Mesodermal cell (in vitro differentiated cells): ENCODE results near the gene PRMT7.

Experiments
- H3K27ac ChIP-seq: 2 replicates; pipeline ENCODE4 v1.7.0; 2013; ENCODE audit warnings: mild to moderate bottlenecking, low read depth, low read length, moderate library complexity; ENCODE audit not compliant: severe bottlenecking
- H3K36me3 ChIP-seq: 2 replicates; pipeline ENCODE4 v1.7.1; 2013; ENCODE audit warnings: mild to moderate bottlenecking, low read length, moderate library complexity; ENCODE audit not compliant: control insufficient read depth, insufficient read depth
- H3K4me1 ChIP-seq: one replicate; pipeline ENCODE4 v1.7.1; 2013; ENCODE audit warnings: mild to moderate bottlenecking, low read length; ENCODE audit not compliant: insufficient read depth, control insufficient read depth, poor library complexity, severe bottlenecking
- H3K4me3 ChIP-seq: 2 replicates; pipeline ENCODE4 v1.7.0; 2013; ENCODE audit warnings: low read length, control low read depth, mild to moderate bottlenecking; ENCODE audit not compliant: insufficient read depth, poor library complexity, severe bottlenecking; ENCODE audit errors: extremely low read depth
- H3K9me3 ChIP-seq: 2 replicates; pipeline ENCODE4 v1.7.1; 2013; ENCODE audit warnings: mild to moderate bottlenecking, low read length, moderate library complexity; ENCODE audit not compliant: control insufficient read depth
- WGBS, 2 experiments: methylation state at CpG; one replicate each; pipeline ENCODE4 v1.1.5; 2013; ENCODE audit warnings: missing lambda C conversion rate in 2 of 2; ENCODE audit not compliant: insufficient coverage in 2 of 2; 5-methylcytosine and 5-hydroxymethylcytosine counted together

Gene PRMT7

DNA sequence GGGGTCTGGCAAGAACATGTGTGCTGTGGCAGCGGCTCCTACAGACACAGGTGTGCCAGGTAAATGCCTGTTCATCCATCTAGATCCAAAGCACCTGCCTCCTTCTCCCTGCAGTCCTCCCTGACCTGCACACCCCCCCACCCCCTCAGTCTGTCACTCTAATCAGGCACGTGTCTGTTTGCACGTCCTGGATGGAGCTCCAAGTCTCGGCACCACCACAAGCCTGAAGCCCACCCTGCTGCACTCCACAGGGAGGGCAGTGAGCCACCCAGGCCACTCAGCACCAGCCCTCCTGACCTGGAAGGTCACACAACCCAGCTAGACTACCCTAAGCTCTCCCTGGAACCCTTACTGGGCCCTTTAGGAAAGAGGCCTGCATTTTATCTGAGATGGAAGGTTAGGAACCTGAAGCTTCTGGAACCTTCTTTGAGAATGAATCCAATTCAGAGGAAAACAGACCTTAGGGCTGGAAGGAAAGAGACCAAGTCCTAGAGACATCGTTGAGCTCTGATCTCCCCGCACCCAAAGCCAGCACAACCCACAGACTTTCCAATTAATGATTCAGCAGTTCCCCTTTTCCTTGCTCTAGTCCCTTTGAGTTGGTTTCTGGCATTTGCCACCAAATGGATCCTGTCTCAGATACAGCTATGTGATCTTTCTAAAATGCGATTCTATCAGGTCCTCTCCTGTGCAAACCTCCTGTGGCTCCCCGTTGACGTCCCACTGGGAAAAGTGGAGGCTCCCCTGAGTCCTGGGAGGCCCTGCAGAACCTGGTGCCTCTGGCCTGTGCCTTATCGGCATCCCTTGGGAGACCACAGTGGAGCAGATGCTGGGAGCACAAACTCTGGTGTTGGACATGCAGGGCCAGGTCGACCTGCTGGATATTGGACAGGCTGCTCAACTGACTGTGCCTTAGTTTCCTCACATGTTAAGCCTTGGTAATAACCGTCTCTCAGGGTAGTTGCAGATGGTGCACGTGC, 67.9 kb downstream of the PRMT7 start:
- Histone ChIP-seq H3K9me3 (no peaks in the 10 kb centered on the region), H3K27ac (no peak overlapping the region), H3K4me1 (no peaks in the 10 kb centered on the region), H3K4me3 (no peak overlapping the region), H3K36me3 (no peaks in the 10 kb centered on the region)
- 88 to 91% methylated on average over 12 to 13 of the region's 13 CpGs for WGBS, 2 experiments

DNA sequence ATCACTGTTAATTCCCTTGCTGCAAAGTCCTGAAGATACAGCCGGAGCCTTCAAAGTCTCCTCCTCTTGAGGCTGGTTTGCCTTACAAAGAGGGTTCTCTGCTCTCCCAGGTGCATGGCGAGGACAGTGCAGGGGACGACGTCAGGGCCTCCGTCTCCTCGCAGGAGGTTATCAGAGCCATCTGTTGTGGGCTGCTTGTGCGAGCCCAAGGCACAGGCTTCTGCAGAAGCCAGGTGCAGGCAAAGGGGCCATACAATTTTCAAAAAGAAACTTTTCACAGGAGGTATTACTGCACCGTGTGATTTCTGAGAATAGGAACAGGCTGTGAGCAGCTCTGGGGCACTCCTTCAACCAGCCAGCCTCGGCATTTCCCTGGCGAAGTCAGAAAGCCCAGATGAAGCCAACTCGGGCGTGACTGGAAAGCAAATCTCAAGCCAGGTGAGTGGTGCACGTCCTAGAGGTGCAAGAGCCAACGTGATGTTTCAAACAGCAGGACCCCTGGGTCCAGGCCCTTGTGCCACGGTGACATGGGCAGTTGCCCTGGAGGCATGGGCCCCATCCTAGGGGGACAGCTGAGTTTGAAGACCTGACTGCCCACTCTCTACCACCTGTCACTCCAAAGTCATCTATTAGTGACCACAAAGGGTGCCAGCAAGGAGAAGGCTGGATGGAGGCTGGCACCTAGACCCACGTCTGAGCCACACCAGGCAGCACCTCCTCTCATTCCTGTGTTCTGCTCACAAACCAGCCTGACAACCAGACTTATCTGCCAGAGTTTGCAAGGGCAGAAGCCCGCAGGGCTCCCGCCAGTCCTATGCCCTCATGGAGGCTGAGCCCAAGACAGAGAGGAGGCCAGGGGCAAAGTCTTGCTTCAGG, 68.9 kb downstream of the PRMT7 start:
- Histone ChIP-seq H3K4me1 (no peaks in the 10 kb centered on the region), H3K4me3 (no peak overlapping the region), H3K36me3 (no peaks in the 10 kb centered on the region), H3K9me3 (no peaks in the 10 kb centered on the region), H3K27ac (no peak overlapping the region)
- 89 to 92% methylated on average over 17 to 18 of the region's 18 CpGs for WGBS, 2 experiments

DNA sequence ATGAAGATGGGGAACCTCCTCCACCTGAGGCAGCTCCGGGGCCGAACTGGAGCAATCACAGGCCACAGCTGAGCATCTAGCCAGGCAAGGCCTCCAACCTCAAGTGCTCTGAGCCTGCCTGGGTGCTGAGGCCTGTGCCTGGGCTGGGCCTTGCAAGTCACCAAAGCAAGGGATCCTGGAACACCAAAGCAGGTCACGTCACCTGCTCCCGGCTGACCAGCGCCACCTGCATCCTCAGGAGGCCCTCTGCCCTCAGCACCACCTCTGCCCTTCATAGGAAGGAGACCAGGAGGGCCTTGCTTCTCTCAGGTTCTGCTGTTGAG, 69.5 kb downstream of the PRMT7 start:
- 80 to 95% methylated on average over 5 of the region's 5 CpGs for WGBS, 2 experiments
- no peak overlapping the region for H3K4me3 ChIP-seq
- no peaks in the 10 kb centered on the region for H3K4me1 ChIP-seq
- no peak overlapping the region for H3K27ac ChIP-seq
- no peaks in the 10 kb centered on the region for H3K36me3 ChIP-seq
- H3K9me3 ChIP-seq = no peaks in the 10 kb centered on the region

DNA sequence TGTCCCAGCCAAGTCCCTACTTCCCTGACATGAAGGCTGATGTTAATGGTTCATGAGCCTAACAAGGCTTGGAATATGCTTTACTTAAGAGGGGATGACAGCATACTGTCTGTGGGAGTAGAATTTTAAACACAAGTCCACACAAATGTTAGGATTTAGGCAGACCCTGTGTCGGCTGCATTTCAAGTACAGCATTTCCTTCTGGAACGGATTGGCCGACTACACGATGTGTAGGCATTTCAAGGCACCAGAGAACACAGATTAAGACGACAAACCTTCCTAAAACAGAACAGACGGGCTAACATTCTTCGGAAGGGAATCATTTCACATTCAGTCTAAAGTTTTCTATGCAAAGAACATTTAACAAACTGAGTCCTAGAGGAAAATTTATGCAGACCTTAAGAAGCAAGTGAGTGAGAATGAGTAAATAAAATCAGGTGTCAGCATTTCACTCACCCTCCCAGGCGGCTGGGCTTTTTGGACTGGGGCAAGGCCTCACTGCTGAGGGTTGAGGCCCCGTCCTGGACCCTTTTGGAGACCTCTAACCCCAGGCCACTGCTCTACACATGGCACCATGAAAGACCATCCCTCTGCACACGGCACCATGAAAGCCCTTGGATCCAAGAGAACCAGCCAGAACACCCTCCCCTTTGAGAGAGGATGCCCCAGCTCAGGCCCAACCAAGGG, 70.0 kb downstream of the PRMT7 start:
- 96 to 97% methylated on average over 8 of the region's 10 CpGs for WGBS, 2 experiments
- no peaks in the 10 kb centered on the region for H3K36me3 ChIP-seq
- no peaks in the 10 kb centered on the region for H3K4me1 ChIP-seq
- no peak overlapping the region for H3K27ac ChIP-seq
- no peaks in the 10 kb centered on the region for H3K9me3 ChIP-seq
- H3K4me3 ChIP-seq = no peak overlapping the region

DNA sequence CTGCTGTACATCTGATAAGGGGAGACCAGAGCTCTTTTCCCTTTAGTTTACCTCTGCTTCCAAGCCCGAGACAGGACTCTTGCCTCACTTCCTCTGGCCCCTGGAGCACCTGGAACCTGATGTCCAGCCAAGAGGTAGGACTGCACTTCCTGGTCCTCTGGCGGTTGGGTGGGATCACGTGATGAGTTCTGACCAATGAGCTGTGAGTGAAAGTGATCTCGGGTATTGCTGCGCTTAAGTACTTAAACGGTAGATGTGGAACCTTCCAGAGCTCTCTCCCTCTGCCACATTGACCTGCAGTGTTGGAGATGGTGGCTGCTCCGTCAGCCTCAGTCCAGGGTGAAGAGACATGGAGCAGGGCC, 70.5 kb downstream of the PRMT7 start:
- Histone ChIP-seq H3K36me3 (no peaks in the 10 kb centered on the region), H3K27ac (no peak overlapping the region), H3K9me3 (no peaks in the 10 kb centered on the region), H3K4me1 (no peaks in the 10 kb centered on the region), H3K4me3 (no peak overlapping the region)
- 92 to 97% methylated on average over 5 of the region's 7 CpGs for WGBS, 2 experiments

DNA sequence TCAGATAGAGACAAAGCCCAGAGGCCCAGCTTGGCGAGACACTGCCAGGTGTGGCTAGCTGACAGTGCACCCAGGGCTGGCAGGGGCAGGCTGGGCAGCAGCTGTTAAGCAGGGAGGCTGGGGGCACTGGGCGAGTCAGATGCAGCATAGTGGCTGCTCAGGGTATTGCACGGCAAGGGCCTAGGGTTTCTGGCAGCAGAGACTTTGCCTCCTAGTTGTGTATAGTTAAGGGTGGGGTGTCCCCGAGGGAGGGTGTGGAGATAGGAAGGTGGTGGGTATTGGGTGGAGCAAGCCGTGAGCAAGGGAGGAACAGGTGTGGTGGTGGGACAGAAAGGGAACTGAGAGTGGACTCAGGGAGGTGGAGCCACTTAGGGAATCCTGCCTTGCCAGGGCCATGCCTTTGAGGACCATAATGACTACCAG, 71.5 kb downstream of the PRMT7 start:
- Histone ChIP-seq H3K4me1 (no peaks in the 10 kb centered on the region), H3K9me3 (no peaks in the 10 kb centered on the region), H3K36me3 (no peaks in the 10 kb centered on the region), H3K27ac (no peak overlapping the region), H3K4me3 (no peak overlapping the region)
- WGBS, 2 experiments = 79 to 92% methylated on average over 5 of the region's 5 CpGs

DNA sequence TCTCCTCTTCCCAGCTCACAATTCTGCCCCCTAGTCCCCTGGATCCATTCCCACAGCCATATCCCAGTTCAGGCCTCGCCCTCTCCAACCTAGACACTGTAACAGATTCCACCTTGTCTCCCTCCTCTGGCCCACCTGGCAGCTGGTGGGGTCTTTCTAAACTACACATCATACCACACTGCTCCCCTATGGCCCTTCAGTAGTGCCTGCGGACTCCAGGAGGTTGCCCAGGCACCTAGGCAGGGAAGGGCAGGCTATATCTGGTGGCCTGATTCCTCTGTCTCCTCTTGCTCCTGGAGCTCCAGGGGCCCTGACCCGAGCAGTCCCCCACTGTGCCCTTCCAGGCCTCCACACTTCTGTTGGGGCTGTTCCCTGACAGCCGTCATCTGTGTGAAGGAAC, 73.0 kb downstream of the PRMT7 start:
- Histone ChIP-seq H3K36me3 (no peaks in the 10 kb centered on the region), H3K4me1 (no peaks in the 10 kb centered on the region), H3K4me3 (no peak overlapping the region), H3K27ac (no peak overlapping the region), H3K9me3 (no peaks in the 10 kb centered on the region)
- WGBS, 2 experiments = 91 to 94% methylated on average over 3 to 4 of the region's 4 CpGs

DNA sequence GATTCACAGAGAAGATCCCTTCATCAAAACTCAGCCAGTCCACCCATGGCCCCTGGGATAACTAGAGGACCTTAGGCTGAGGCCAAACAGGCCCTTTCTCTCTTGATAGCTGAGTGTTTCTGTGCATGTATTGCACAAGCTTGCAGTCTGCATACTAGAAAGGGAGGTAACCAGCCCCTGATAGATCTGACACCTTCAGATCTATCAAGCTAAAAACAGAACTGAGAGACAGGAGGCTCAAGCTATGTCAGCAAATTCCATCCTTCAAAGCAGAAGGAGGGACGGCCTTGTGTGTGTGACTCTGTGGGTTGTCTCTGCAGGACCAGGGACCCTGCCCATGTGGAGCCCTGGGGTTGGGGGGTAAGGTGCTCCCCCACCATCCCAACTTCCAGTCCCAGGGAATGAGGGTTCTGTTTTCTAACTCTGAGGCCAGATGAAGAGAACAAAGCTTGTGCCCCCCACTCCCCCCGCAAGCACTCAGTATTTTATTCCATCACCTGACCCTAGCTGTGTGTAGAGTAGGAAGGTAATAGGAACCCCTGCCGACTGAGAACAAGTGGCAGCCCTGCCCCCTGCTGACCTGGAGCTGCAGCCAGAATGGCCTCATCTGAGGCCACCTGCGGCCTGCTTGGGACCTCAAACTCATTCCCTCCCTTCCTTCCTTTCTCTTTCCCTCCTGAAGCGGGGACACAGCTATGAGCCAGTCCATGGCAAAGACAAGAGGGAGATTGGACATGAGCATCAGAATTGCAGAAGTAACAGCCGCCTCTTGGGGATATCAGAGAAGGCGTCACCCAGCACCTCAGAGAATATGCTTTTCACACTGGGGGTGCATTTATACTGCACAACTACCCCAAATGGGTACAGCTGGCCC, 73.7 kb downstream of the PRMT7 start:
- no peak overlapping the region for H3K27ac ChIP-seq
- no peaks in the 10 kb centered on the region for H3K36me3 ChIP-seq
- 64 to 74% methylated on average over 2 to 5 of the region's 7 CpGs for WGBS, 2 experiments
- H3K4me1 ChIP-seq = no peaks in the 10 kb centered on the region
- no peak overlapping the region for H3K4me3 ChIP-seq
- no peaks in the 10 kb centered on the region for H3K9me3 ChIP-seq

DNA sequence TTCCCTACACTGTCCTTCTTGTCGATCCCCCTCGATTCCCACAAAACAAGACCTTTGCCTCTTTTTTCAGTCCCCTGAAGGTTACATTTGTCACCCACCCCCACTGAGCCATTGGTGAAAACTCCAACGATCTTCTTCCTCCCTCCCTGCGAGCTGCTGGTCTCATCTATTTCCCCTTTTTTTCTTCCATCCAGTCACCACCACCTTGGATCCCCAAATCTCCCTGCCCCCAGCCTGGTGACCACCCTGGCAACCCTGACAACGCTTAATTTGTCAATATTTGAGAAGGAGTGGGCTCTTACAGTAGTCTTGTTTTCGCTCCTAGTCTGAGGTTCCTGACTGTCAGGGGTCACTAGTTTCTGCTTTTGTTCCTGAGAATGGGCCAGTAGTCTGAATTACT, 74.6 kb downstream of the PRMT7 start:
- no peaks in the 10 kb centered on the region for H3K36me3 ChIP-seq
- no peak overlapping the region for H3K27ac ChIP-seq
- no peak overlapping the region for H3K4me3 ChIP-seq
- no peaks in the 10 kb centered on the region for H3K9me3 ChIP-seq
- 76 to 77% methylated on average over 5 to 6 of the region's 6 CpGs for WGBS, 2 experiments
- no peaks in the 10 kb centered on the region for H3K4me1 ChIP-seq

DNA sequence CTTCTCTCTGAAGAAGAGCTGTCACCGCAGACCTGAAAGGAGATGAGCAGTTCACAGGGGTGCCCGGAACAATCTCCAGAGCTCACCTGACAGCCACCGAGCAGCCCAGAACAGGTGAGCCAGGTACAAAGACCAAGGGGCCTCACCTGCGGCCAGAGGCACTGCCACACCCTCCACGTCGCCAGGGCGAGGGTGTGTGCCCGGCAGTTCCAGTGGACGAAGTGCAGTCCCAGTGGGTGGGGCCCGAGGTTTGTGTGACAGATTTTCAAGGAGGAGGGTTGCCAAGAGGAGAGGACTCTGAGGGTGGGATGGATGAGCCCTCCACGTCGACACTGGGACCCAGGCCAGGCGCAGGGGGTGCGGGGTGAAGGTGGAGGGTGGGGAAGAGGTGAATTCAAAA, 75.8 kb downstream of the PRMT7 start:
- 95 to 97% methylated on average over 12 to 14 of the region's 14 CpGs for WGBS, 2 experiments
- H3K4me3 ChIP-seq = no peak overlapping the region
- H3K9me3 ChIP-seq = no peaks in the 10 kb centered on the region
- H3K4me1 ChIP-seq = no peaks in the 10 kb centered on the region
- H3K27ac ChIP-seq = no peak overlapping the region
- H3K36me3 ChIP-seq = no peaks in the 10 kb centered on the region
